BJ (cell line): Measurements from ENCODE around the gene DESI1. TPM values are rescaled to one million over a fixed set of nuclear protein-coding genes. Genes with fewer than 3 reads are reported as not detected.

Experiments used
- CTCF ChIA-PET: fragments of 350-600 bp; formaldehyde crosslinking; extraction: SDS; loops from one replicate; lab custom pipeline; 2021; ENCODE audit warnings: antibody characterized with exemption, inconsistent platforms; lab: Yijun Ruan, JAX
- POLR2A ChIA-PET: fragments of 300-600 bp; sonication (Branson Sonifier 250); formaldehyde crosslinking; extraction: SDS; loops from one replicate; lab custom pipeline; 2021; ENCODE audit warnings: antibody characterized with exemption; lab: Charles Lee
- DNase-seq: peaks from one replicate; pipeline ENCODE4 v3.0.0-alpha.2; 2011; ENCODE audit warnings: low read depth
- H3K27me3 ChIP-seq: 2 replicates; pipeline ENCODE4 v1.6.0; 2011; ENCODE audit warnings: low read length; ENCODE audit not compliant: control insufficient read depth, insufficient read depth
- H3K36me3 ChIP-seq: 2 replicates; pipeline ENCODE4 v1.5.1; 2011; ENCODE audit warnings: low read length; ENCODE audit not compliant: control insufficient read depth, insufficient read depth
- H3K4me3 ChIP-seq: 2 replicates; pipeline ENCODE4 v1.5.1; 2011; ENCODE audit warnings: low read depth, mild to moderate bottlenecking, control low read depth, low read length
- CTCF ChIP-seq: IDR thresholded peaks from 2 replicates; pipeline ENCODE4 v1.5.1; 2011; ENCODE audit warnings: low read depth, mild to moderate bottlenecking, control low read depth, inconsistent platforms, low read length, moderate library complexity; ENCODE audit not compliant: insufficient read depth
- polyA plus RNA-seq: library from polyadenylated mRNA; depleted of rRNA; stranded (reverse); fragments of >200 nt; gene quantifications from 2 replicates; pipeline ENCODE4 v1.2.3, GENCODE V29; 2011; rRNA removed
- small RNA-seq: library from RNA; depleted of rRNA; stranded (forward); fragments of <200 nt; gene quantifications from one replicate; pipeline ENCODE3, GENCODE V24; 2012; ENCODE audit warnings: low replicate concordance, low read depth; ENCODE audit not compliant: insufficient read length

The DESI1 gene
- polyA plus RNA-seq, 1 experiment = 35.7 TPM

- Histone ChIP-seq H3K36me3 (no peaks in the 10 kb centered on the region), H3K4me3 (no peak overlapping the region), H3K27me3 (no peaks in the 10 kb centered on the region)
- ChIA-PET CTCF (interaction anchor here (0.8 kb wide), 1 partner anchor 46 kb away, joined by 3 read pairs; no protein-coding TSS in a partner anchor), POLR2A (no interaction called here)
- TF ChIP-seq CTCF = no peak
- no peak for DNase-seq
Observed at GRCh38 chr22:41550952-41551491, 69.8 kb downstream of the DESI1 start.

DNA sequence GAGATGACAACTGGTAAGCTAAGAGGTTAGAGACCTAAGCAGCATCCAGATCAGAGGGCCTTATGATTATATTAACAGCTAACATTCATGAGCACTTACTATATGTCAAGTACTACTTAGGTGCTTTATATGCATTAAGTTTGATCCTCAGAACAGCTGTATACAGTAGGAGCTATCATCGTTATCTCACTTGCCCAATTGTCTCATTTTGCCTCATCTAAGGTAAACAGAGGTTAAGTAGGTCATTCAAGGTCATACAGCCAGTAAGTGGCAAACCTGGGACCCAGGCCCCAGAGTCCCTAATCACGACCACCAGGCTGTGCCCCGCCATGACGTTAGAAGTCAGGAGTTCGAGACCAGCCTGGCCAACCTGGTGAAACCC lies 72.0 kb downstream of the DESI1 start:
- CTCF ChIA-PET = interaction anchor here (1.0 to 2.1 kb wide), 5 partner anchors 9 to 48 kb away, joined by 3 to 7 read pairs (median 4); partner anchors contain the start of gene PMM1
- Histone ChIP-seq H3K36me3 (no peaks in the 10 kb centered on the region), H3K4me3 (no peak overlapping the region), H3K27me3 (no peaks in the 10 kb centered on the region)
- no peak for DNase-seq
- POLR2A ChIA-PET = no interaction called here
- no peak for TF ChIP-seq CTCF

Small RNA genes lying within 50 kb of the gene (small RNA-seq; reads per million reads assigned to genes)
- gene RF00019 = not detected

Other genes with a start within 250 kb of the DESI1 start
- gene TEF, start 239.1 kb downstream of the DESI1 start, polyA plus RNA-seq = 21.0 and 28.7 TPM in 2 replicates
- 16.6 and 24.3 TPM in 2 replicates for gene TOB2, start 174.2 kb downstream of the DESI1 start, polyA plus RNA-seq
- 44.3 and 57.9 TPM in 2 replicates for gene PHF5A, start 152.4 kb downstream of the DESI1 start, polyA plus RNA-seq
- 20.5 and 60.5 TPM in 2 replicates for gene ACO2, start 151.9 kb downstream of the DESI1 start, polyA plus RNA-seq
- 39.4 and 52.5 TPM in 2 replicates for gene POLR3H, start 76.6 kb downstream of the DESI1 start, polyA plus RNA-seq
- gene CSDC2, start 60.0 kb downstream of the DESI1 start, polyA plus RNA-seq = 7.1 and 14.0 TPM in 2 replicates
- gene PMM1, start 31.2 kb downstream of the DESI1 start, polyA plus RNA-seq = 70.7 and 109 TPM in 2 replicates
- 105 and 137 TPM in 2 replicates for gene XRCC6, start 252 bp upstream of the DESI1 start, polyA plus RNA-seq
- 288 and 327 TPM in 2 replicates for gene SNU13, start 67.8 kb upstream of the DESI1 start, polyA plus RNA-seq
- gene MEI1, start 78.5 kb upstream of the DESI1 start, polyA plus RNA-seq = 3.2 and 3.8 TPM in 2 replicates
- gene CCDC134, start 179.6 kb upstream of the DESI1 start, polyA plus RNA-seq = 4.1 and 6.0 TPM in 2 replicates
- 20.3 and 26.2 TPM in 2 replicates for gene SREBF2, start 212.1 kb upstream of the DESI1 start, polyA plus RNA-seq